K562 (cell line): Measurements from ENCODE around the gene HMGA1. TPM values are rescaled to one million over a fixed set of nuclear protein-coding genes. Genes with fewer than 3 reads are reported as not detected.

ENCODE experiments used
- ARID1B ChIP-seq: fragments of 450-650 bp; IDR thresholded peaks from 2 replicates; pipeline ENCODE4 v1.6.1; 2016; ENCODE audit warnings: antibody characterized with exemption, mild to moderate bottlenecking, inconsistent platforms
- DPF2 ChIP-seq: fragments of 450-650 bp; IDR thresholded peaks from 2 replicates; pipeline ENCODE4 v1.6.1; 2016
- FOSL1 ChIP-seq: fragments of 200-800 bp; sonication (Bioruptor generic); conservative IDR thresholded peaks from 2 replicates; pipeline ENCODE4 v1.6.1; 2016; ENCODE audit warnings: missing genetic modification characterization, missing compliant biosample characterization
- JUN ChIP-seq, 2 experiments: sonication (generic) in 1 of 2; formaldehyde crosslinking in 1 of 2; IDR thresholded peaks; 2 replicates each; pipeline versions ENCODE4 v1.6.1 to v1.8.0; 2012 to 2022; ENCODE audit warnings: borderline replicate concordance in 2 of 2, mild to moderate bottlenecking in 2 of 2, improper control_type of control experiment in 1 of 2, low read depth in 1 of 2, low read length in 1 of 2, missing genetic modification reagents in 1 of 2
- KDM5B ChIP-seq: fragments of 200-600 bp; sonication (generic); IDR thresholded peaks from 2 replicates; pipeline ENCODE4 v1.6.1; 2012; ENCODE audit warnings: low read depth, mild to moderate bottlenecking, moderate library complexity, low read length, control low read depth, inconsistent platforms; ENCODE audit not compliant: insufficient replicate concordance
- MBD2 ChIP-seq: sonication (generic); IDR thresholded peaks from 2 replicates; pipeline ENCODE4 v1.6.1; 2016; ENCODE audit warnings: low read depth, borderline replicate concordance
- SMARCE1 ChIP-seq: fragments of 450-650 bp; IDR thresholded peaks from 2 replicates; pipeline ENCODE4 v1.7.1; 2016; ENCODE audit warnings: mild to moderate bottlenecking
- SUPT5H ChIP-seq: fragments of 450-650 bp; IDR thresholded peaks from 2 replicates; pipeline ENCODE4 v1.6.1; 2016
- polyA plus RNA-seq, 8 experiments: library from polyadenylated mRNA; depleted of rRNA in 4 of 8; stranded (reverse) in 5 of 8; unstranded in 3 of 8; fragments of >200 nt; fragmentation: Nextera tagmentation in 2 of 8; fragmentation: Illumina TruSeq in 1 of 8; extraction: Ambion mirVana in 2 of 8; extraction: Trizol in 1 of 8; gene quantifications; 2 replicates each; pipeline versions ENCODE4 v1.2.1 to v1.2.3, GENCODE V29; 2011 to 2014; ENCODE audit warnings: inconsistent platforms in 1 of 8, missing spikeins in 1 of 8
- total RNA-seq, 7 experiments: library from RNA; depleted of rRNA in 6 of 7; stranded (reverse); fragments of >200 nt in 6 of 7; fragmentation: Illumina TruSeq in 2 of 7; extraction: Trizol in 2 of 7; gene quantifications; 2 replicates each; pipeline versions ENCODE4 v1.2.1 to v1.2.3, GENCODE V29; 2011 to 2021; ENCODE audit warnings: low replicate concordance in 1 of 7
- TF ChIP-seq, protein P1 (sequence below), 2 experiments: IDR thresholded peaks in 1 of 2; conservative IDR thresholded peaks in 1 of 2; 2 replicates each; pipeline ENCODE4 v1.6.1; 2016; ENCODE audit warnings: low read depth in 2 of 2, mild to moderate bottlenecking in 1 of 2, missing compliant biosample characterization in 1 of 2, missing genetic modification characterization in 1 of 2, moderate library complexity in 1 of 2
- TF ChIP-seq, protein P2 (sequence below): fragments of 450-650 bp; conservative IDR thresholded peaks from 2 replicates; pipeline ENCODE4 v1.6.1; 2016; ENCODE audit warnings: missing genetic modification characterization, low read depth, mild to moderate bottlenecking, control low read depth, missing compliant biosample characterization

Gene HMGA1
- total and polyA plus RNA-seq, 9 of the 15 experiments (the other 6 are each of a cell fraction or from before 2014, with no cell fraction given), result 27.8 to 1,947 (median 594) TPM

DNA sequence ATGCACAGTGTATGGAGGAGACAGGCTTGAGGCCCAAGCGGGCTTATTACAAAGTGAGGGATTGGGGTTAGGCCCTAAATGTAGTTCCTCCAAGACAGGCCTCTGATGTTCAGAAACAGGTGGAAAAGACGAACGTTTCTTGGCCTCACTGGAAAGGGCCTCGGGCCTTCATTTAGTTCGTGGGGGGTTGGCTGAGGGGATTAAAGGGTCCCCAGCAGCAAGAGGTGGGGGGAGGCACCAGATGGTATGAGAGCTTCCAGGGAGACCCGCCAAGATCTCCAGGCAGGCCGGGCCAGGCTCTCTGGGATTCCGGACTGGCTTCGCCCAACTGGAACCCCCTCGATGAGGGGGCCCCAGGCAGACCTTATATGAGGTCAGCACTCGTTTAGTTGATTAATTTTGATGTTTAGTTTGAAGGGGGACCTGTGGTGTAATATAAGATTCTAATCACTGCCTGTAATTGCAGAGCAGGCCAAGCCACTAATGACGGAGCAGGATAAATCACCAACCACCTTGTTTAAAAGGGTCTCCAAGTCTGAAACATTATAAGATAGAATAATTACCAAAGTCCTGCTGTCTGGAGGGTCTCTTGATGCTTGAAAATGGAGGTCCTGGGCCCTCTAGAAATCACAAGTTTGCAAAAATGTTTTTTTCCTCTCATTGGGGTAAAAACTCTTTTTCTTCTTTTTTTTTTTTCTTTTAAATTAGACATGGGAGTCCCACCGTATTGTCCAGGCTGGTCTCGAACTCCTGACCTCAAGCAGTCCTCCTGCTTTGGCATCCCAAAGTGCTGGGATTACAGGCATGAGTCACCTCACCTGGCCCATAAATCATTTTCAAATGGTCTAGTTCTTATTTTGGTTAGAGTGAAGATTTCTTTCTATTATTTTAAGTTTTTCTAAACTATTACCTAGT, 2.2 kb downstream of the HMGA1 start (continued):
- TF ChIP-seq, protein P1, sequence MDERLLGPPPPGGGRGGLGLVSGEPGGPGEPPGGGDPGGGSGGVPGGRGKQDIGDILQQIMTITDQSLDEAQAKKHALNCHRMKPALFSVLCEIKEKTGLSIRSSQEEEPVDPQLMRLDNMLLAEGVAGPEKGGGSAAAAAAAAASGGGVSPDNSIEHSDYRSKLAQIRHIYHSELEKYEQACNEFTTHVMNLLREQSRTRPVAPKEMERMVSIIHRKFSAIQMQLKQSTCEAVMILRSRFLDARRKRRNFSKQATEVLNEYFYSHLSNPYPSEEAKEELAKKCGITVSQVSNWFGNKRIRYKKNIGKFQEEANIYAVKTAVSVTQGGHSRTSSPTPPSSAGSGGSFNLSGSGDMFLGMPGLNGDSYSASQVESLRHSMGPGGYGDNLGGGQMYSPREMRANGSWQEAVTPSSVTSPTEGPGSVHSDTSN (CRISPR knock-in tag; IDR thresholded peaks at IDR 0.05; ENCODE audit: low read depth), result no peak
- TF ChIP-seq, protein P1 (tag; conservative IDR thresholded peaks at IDR 0.05; ENCODE audit: low read depth), result peak; percentile 85
- TF ChIP-seq KDM5B (peak; percentile 18), DPF2 (peak; percentile 75), FOSL1 (tag) (peak; percentile 79), ARID1B (peak; percentile 51; the same call in 1 of the 2 replicates), JUN (IDR thresholded peaks at IDR 0.05; ENCODE audit: borderline replicate concordance, low read depth, low read length) (peak; percentile 59; the same call in 1 of the 2 replicates), JUN (CRISPR knock-in tag; IDR thresholded peaks at IDR 0.05; ENCODE audit: borderline replicate concordance) (no peak), SUPT5H (peak; percentile 29; the same call in 1 of the 2 replicates), SMARCE1 (peak; percentile 59; the same call in 1 of the 2 replicates), MBD2 (no peak)
- TF ChIP-seq, protein P2, sequence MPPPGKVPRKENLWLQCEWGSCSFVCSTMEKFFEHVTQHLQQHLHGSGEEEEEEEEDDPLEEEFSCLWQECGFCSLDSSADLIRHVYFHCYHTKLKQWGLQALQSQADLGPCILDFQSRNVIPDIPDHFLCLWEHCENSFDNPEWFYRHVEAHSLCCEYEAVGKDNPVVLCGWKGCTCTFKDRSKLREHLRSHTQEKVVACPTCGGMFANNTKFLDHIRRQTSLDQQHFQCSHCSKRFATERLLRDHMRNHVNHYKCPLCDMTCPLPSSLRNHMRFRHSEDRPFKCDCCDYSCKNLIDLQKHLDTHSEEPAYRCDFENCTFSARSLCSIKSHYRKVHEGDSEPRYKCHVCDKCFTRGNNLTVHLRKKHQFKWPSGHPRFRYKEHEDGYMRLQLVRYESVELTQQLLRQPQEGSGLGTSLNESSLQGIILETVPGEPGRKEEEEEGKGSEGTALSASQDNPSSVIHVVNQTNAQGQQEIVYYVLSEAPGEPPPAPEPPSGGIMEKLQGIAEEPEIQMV (tag), result no peak
- TF ChIP-seq, all 486 proteins: peak for 27
